NB4 (cell line): ENCODE data around the gene LLGL1.

ENCODE experiments used
- POLR2A ChIP-seq: IDR thresholded peaks from 2 replicates; pipeline ENCODE4 v1.6.1; 2011; ENCODE audit warnings: mild to moderate bottlenecking; ENCODE audit not compliant: insufficient read length; ENCODE audit errors: extremely low read depth
- TF ChIP-seq, protein P1 (sequence below): IDR thresholded peaks from one replicate; pipeline ENCODE4 v1.5.1; 2012; ENCODE audit warnings: low read depth, low read length

DNA sequence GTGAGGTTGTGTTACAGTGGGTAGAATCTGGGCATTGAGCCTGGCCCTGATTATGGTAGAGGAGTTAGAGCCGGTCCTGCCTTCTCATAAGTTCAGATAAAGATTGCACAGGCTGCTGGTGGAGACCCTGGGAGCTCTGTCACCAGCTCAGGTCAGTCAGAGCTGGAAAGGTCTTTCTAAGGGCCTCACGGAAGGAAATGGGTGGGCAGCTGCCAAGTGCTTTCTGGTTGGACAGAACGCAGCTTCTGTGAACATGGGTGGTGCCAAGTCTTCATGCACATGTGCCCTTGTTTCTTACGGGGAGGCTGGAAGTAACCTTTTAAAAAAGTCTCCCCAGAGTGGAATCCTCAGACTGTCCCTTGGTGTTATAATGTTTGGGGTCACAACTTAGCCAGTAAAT lies 26.9 kb upstream of the LLGL1 start:
- TF ChIP-seq POLR2A: no peak
- TF ChIP-seq, protein P1, sequence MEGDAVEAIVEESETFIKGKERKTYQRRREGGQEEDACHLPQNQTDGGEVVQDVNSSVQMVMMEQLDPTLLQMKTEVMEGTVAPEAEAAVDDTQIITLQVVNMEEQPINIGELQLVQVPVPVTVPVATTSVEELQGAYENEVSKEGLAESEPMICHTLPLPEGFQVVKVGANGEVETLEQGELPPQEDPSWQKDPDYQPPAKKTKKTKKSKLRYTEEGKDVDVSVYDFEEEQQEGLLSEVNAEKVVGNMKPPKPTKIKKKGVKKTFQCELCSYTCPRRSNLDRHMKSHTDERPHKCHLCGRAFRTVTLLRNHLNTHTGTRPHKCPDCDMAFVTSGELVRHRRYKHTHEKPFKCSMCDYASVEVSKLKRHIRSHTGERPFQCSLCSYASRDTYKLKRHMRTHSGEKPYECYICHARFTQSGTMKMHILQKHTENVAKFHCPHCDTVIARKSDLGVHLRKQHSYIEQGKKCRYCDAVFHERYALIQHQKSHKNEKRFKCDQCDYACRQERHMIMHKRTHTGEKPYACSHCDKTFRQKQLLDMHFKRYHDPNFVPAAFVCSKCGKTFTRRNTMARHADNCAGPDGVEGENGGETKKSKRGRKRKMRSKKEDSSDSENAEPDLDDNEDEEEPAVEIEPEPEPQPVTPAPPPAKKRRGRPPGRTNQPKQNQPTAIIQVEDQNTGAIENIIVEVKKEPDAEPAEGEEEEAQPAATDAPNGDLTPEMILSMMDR: no peak
